GM13977 (cell line): ENCODE measurements around the gene IPO13.

Source experiments
- DNase-seq: peaks from one replicate; pipeline ENCODE4 v3.0.0; 2012; ENCODE audit warnings: low spot score
- in situ Hi-C: fragments of 300-500 bp; cut with MboI; formaldehyde crosslinking; loops from one replicate; pipeline ENCODE4 v1.12.0; 2022; ENCODE audit warnings: low sequenced_read_pairs, low pct_unique_long_range_greater_than_20kb, mixed read lengths, inconsistent platforms; ENCODE audit not compliant: unreplicated experiment
- TF ChIP-seq, protein P1 (sequence below): IDR thresholded peaks from 2 replicates; pipeline ENCODE4 v1.5.1; 2012; ENCODE audit warnings: mild to moderate bottlenecking, control low read depth; ENCODE audit not compliant: insufficient read depth; ENCODE audit errors: extremely low read depth, missing control alignments

The IPO13 gene

DNA sequence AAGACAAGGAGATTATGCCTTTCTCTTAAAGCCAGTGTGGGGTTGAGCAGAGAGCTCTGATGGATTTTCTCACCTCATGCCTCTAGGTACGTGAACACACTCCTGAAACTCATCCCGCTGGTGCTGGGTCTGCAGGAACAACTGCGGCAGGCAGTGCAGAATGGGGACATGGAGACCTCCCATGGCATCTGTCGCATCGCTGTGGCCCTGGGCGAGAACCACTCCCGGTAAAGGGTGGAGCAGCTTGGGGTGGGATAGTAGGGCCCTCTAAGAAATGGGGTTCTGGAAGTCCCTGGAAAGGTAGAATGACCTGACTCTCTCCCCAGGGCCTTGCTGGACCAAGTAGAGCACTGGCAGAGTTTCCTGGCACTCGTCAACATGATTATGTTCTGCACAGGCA lies 9.5 kb downstream of the IPO13 start:
- in situ Hi-C loops, result no loop called here
- TF ChIP-seq, protein P1, sequence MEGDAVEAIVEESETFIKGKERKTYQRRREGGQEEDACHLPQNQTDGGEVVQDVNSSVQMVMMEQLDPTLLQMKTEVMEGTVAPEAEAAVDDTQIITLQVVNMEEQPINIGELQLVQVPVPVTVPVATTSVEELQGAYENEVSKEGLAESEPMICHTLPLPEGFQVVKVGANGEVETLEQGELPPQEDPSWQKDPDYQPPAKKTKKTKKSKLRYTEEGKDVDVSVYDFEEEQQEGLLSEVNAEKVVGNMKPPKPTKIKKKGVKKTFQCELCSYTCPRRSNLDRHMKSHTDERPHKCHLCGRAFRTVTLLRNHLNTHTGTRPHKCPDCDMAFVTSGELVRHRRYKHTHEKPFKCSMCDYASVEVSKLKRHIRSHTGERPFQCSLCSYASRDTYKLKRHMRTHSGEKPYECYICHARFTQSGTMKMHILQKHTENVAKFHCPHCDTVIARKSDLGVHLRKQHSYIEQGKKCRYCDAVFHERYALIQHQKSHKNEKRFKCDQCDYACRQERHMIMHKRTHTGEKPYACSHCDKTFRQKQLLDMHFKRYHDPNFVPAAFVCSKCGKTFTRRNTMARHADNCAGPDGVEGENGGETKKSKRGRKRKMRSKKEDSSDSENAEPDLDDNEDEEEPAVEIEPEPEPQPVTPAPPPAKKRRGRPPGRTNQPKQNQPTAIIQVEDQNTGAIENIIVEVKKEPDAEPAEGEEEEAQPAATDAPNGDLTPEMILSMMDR, result no peak
- no peak for DNase-seq

DNA sequence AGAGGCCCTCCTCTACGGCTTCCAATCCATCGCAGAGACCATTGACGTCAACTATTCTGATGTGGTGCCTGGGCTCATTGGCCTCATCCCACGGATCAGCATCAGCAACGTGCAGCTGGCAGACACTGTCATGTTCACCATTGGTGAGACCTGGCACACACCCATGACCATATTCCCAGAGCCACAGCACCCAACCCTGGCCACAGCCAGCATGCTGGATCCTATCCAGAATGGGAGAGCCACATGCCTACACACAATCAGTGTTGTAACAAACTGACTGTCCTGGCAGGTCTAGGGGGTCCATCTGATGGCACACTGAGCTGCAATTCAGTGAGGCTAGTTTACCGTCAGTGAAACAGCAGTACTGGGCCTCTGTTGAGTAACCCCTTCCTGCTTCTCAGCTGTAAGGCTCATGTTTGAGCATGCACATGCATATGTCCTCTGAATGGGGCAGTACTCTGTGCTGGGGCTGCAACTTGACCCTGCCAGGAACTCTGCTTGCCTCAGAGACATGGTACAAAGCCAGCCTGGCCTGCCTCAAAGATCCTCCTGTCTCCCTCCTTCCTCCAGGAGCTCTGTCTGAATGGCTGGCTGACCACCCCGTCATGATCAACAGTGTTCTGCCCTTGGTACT lies 10.8 kb downstream of the IPO13 start:
- TF ChIP-seq, protein P1, result no peak
- no peak for DNase-seq
- in situ Hi-C loops, result no loop called here

DNA sequence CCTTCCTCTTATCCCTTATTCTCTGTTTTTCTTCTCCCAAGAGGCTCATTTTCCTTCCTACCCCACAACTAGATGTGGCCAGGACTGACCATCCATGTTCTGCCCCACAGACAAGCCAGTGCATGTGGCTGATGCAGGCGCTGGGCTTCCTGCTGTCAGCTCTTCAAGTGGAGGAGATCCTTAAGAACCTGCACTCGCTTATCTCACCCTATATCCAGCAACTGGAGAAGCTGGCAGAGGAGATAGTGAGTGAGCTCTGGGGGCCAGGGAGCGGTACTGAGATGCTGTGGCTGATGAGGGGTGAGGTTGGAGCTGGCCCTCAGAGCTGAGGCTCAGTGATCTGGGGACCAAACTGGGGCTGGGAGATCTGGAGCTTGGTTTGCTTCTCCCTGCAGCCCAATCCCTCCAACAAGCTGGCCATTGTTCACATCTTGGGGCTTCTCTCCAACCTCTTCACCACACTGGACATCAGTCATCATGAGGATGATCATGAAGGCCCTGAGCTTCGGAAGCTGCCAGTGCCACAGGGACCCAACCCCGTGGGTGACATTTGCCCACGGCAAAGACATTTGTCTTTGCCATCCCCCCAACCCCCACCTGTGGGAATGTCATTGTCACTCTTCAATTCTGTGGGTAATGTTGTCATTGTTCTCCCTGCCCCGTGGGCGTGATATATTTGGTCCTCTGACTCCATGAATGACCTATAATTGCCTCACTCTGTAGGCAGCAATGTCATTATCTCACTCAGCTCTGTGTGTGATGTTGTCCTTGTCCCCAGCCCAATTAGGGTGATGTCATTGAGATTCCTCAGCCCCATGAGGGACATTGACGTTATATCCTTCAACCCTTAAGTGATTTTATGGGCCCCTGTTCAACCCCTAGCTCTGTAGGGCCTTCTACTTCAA lies 11.9 kb downstream of the IPO13 start:
- in situ Hi-C loops, result no loop called here
- TF ChIP-seq, protein P1, result no peak
- DNase-seq, result no peak

DNA sequence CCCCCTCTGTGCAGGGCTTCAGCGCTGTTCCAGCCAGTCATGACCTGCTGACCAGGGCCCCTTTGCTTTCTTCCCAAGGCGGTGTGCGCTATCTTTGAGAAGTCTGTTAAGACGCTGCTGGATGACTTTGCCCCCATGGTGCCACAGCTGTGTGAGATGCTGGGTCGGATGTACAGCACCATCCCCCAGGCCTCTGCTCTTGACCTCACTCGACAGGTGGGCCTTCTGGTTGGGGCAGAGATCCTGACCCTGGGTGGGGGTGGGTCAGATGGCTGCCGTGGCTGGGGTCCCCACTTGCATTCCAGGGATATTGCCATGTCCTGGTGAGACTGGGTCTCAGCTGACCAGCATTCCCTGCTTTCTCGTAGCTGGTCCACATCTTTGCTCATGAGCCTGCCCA lies 14.0 kb downstream of the IPO13 start:
- in situ Hi-C loops, result no loop called here
- DNase-seq, result no peak
- TF ChIP-seq, protein P1, result no peak

DNA sequence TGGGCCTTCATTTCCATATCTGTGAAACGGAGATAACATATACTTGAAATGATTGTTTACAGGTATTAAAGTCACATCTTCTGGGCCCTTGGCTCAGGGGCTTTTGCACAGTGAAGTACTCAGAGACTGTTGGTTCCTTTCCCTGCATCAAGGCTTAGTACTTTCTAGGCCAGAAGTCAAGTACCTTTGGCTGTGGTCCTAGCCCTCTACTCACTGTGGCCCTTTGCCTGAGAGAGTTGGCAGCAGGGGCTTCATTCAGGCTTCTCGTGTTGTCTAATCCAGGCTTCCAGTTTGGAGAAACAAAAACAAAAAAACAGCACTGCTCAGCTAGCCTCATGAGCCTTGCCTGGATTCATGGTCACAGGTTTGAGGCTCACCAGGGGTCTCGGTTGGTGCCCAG lies 14.9 kb downstream of the IPO13 start:
- TF ChIP-seq, protein P1, result no peak
- in situ Hi-C loops, result no loop called here

DNA sequence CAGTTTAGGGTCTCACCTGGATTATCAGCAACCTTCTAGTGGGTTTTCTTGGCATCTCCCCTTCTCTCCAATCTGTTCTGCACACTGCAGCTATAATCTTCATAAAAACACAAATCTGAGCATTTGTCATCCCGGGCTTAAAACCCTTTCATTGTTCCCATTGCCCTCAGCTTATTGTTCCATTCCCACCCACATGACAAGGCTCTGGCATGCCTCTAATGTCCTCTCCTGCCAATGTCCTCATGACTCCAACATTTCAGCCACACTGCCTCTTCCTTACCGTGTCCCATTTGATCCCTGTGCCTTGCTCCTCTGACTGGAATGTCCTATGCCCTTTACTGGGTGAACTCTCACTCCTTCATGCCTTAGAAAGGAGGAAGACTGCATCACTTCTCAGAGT lies 15.6 kb downstream of the IPO13 start:
- in situ Hi-C loops, result no loop called here
- TF ChIP-seq, protein P1, result no peak
- DNase-seq, result no peak

More for the DNA sequence above, 14.9 kb downstream of the IPO13 start:
- no peak for DNase-seq
